Stimulated activated CD4-positive, alpha-beta T cell treated with anti-CD3 and anti-CD28 coated beads, TNF-alpha, amount 100 ng/mL, for 1 hour (primary cell): ENCODE data around the gene COQ8A.
"Not testable (repeated sequence)": the region's sequence is repeated elsewhere in the genome, so short reads cannot be mapped to it uniquely, and the experiment has no call there.

Experiments used
- DNase-seq, 3 donors: peaks; one replicate each; pipeline ENCODE4 v3.0.0-alpha.2; 2020; ENCODE audit warnings: low read depth in 3 of 3, low spot score in 1 of 3

COQ8A gene

GRCh38 chr1:226951286-226952117, 11.4 kb downstream of the COQ8A start:
- DNase-seq = no peak

DNA sequence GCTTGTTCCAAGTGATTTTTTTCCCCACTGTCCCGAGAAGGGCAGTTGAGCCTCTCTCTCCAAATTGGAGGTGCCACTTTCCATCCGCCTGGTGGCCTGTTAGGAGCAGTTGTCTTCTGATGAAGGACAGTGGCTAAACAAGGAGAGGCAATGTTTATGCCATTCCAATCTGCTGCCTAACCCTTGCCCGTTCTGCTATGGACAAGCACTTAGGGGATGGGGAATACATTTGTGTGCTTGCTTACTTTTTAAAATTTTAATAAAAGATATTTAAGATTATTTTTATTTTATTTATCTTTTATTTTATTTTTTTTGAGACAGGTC, 12.0 kb downstream of the COQ8A start:
- no peak for DNase-seq

GRCh38 chr1:226953175-226953800, 13.2 kb downstream of the COQ8A start:
- DNase-seq = no peak

- no peak for DNase-seq
These were observed 14.2 kb downstream of the COQ8A start for GRCh38 chr1:226954337-226954736.

DNA sequence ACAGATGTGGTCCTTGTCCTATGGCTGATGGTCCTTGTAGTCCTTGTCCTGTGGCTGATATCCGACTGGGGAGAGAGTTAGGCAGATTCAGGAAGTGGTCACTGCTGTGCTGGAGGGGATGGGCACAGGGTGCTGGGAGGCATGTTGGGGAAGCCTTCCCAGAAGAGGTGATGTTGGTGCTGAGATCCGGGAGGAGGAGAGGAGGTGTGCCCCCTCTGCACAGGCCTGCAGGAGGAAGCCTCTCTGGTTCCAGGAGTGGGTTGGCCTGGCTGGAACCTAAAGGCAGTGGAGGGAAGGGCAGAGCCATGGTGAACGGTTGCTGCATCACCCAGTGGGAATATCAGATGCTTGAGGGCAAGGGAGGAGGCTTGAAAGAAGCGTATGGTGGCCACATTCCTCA, 14.7 kb downstream of the COQ8A start:
- no peak for DNase-seq

GRCh38 chr1:226955857-226956256, 15.8 kb downstream of the COQ8A start:
- not testable (repeated sequence) for DNase-seq

DNA sequence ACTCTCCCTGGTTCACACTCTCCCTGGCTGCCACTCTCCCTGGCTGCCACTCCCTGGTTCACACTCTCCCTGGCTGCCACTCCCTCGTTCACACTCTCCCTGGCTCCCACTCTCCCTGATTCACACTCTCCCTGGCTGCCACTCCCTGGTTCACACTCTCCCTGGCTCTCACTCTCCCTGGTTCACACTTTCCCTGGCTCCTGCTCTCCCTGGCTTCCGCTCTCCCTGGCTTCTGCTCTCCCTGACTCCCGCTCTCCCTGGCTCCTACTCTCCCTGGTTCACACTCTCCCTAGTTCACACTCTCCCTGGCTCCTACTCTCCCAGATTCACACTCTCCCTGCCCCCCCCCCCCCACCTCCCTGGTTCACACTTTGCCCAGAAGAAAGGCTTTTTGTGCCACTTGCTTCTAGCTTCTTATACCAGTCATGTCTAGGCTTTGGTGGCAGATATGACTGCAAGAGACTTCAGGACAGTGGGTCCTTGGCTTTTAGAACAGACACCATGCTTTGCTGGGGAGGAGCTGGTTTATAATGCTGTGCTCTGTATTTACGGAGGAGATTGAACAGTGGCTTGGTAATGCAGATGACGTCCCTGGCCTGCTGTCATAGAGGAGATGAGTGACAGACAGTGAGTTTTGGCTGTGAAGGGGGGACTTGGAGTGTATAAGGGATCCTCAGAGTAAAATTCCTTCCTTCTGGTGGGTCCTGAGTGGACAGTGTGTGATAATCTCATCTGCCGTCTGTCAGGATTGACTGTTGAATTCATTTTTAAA, 17.0 kb downstream of the COQ8A start:
- no peak for DNase-seq

DNA sequence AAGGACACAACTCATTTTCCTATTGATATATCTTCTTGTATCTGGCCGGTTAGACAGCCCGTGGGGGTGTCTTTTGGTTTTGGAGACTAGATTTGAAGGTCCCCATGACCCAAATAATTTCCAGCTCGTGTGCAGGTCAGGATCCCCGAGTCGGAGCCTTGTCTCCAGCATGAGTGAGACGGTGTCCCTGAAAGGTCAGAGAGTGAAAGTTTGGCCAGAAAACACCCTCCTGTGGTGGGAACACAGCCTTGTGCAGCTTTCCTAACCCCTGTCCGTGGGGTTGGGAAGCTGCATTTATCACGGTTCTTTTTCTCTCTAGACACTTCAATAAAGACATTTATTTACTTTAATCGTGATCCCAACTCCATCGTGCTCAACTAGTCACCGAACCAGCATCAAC, 17.6 kb downstream of the COQ8A start:
- no peak for DNase-seq

- DNase-seq = no peak
These were observed 18.2 kb downstream of the COQ8A start for GRCh38 chr1:226958300-226958699.

- no peak for DNase-seq
These were observed 20.2 kb downstream of the COQ8A start for GRCh38 chr1:226960256-226960655.

- no peak for DNase-seq
These were observed 21.1 kb downstream of the COQ8A start for GRCh38 chr1:226960944-226961765.

DNA sequence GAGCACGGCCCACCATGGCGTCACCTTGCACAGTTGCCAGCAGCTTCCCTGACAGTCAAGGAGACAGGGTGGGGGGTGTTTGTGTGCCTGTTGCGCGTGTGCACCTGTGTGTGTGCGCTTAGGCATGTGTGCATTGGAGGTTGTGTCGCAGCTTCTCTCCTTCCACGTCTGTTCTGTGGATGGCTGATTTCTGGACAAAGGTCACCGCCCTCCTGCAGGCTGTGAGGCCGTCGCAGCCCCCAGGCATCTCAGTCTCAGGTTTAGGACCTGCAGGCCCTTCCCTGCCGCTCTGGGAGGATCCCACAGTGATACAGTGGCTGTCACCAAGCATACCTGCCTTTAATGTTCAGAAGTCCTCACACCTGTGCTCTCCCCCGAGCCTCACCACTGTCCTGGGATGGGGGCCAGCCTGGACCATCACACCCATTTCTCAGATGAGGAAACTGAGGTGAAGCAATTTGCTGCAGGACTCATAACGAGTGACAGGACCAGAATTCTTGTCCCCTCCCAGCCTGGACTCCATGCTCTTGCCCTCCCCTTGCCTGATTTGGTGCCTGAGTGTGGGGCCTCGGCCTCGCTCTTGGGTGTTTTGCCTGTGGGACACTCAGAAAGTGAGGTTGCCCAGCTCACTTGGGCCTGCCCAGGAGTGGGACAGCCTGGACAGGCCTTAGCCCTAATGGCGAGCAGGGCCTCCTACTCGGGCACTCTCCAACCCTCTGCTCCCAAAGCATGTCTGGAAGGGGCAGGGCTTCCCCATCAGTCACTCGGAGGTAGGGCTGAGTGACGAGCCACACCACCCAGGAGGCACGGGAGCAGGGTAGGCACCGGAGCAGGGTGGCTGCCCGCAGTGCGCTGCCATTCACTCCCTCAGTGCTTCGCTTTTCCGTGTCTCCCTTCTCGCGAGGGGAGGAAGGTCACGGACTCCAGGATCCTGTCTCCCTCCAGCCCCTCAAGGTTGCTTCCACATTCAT, 22.6 kb downstream of the COQ8A start:
- no peak for DNase-seq

DNA sequence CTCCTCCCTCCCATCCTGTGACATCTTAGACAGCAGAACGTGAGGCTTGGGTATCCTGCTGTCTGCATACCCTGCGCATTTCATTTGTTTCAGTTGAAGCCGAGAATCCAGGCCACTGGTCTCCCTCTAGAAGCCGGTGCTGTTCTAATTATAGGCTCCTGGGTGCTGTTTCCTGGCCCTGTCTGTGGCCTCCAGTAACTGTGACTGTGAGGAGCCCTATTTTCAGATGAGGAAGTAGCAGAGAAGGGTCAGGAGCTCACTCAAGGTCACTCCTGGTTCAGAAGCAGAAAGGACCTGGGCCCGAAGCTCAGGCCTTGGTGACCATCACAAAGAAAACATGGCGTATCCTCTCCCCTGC, 24.0 kb downstream of the COQ8A start:
- DNase-seq = no peak

GRCh38 chr1:226964611-226965486, 24.8 kb downstream of the COQ8A start:
- no peak for DNase-seq

GRCh38 chr1:226965581-226966440, 25.7 kb downstream of the COQ8A start:
- no peak for DNase-seq

- no peak for DNase-seq
These were observed 26.6 kb downstream of the COQ8A start for GRCh38 chr1:226966683-226967082.

GRCh38 chr1:226967665-226968064, 27.6 kb downstream of the COQ8A start:
- DNase-seq = no peak

GRCh38 chr1:226971765-226972164, 31.7 kb downstream of the COQ8A start:
- no peak for DNase-seq
